H1 (cell line): Measurements from ENCODE around the gene HOXA10. TPM values are rescaled to one million over a fixed set of nuclear protein-coding genes. Genes with fewer than 3 reads are reported as not detected.

Experiments
- CTCF ChIA-PET: fragments of 300-600 bp; sonication (Branson Sonifier 250); formaldehyde crosslinking; loops from one replicate; lab custom pipeline; 2021; ENCODE audit not compliant: partially characterized antibody; lab: Charles Lee
- POLR2A ChIA-PET: fragments of 300-600 bp; sonication (Branson Sonifier 250); formaldehyde crosslinking; loops from one replicate; lab custom pipeline; 2021; ENCODE audit warnings: inconsistent platforms; ENCODE audit not compliant: partially characterized antibody; lab: Charles Lee
- DNase-seq, 2 experiments: peaks; one replicate each; pipeline versions ENCODE4 v3.0.0 to v3.0.0-alpha.2; 2010 to 2022; ENCODE audit warnings: low spot score in 2 of 2, low read depth in 1 of 2, mixed read lengths in 1 of 2
- FAIRE-seq: peaks from 2 replicates; lab custom pipeline; 2011; peaks lifted over from hg19 to GRCh38; lab: Jason Lieb, UNC
- H2AFZ ChIP-seq: 2 replicates; pipeline ENCODE4 v1.8.1; 2012; ENCODE audit warnings: low read length, inconsistent platforms
- H2AK5ac ChIP-seq: 2 replicates; pipeline ENCODE4 v1.6.1; 2013; ENCODE audit warnings: low read depth, low read length
- H2BK120ac ChIP-seq: replicated peaks from 2 replicates; pipeline ENCODE3; 2013; ENCODE audit warnings: low read depth, low read length, inconsistent platforms
- H2BK12ac ChIP-seq: 2 replicates; pipeline ENCODE4 v1.6.1; 2013; ENCODE audit warnings: low read depth, low read length
- H2BK15ac ChIP-seq: 2 replicates; pipeline ENCODE4 v1.6.1; 2013; ENCODE audit warnings: low read length
- H2BK20ac ChIP-seq: 2 replicates; pipeline ENCODE4 v1.6.1; 2013; ENCODE audit warnings: low read length
- H2BK5ac ChIP-seq: 2 replicates; pipeline ENCODE4 v1.6.1; 2013; ENCODE audit warnings: low read depth, low read length
- H3K14ac ChIP-seq: 2 replicates; pipeline ENCODE4 v1.6.1; 2013; ENCODE audit warnings: inconsistent platforms; ENCODE audit not compliant: insufficient read length
- H3K18ac ChIP-seq: 2 replicates; pipeline ENCODE4 v1.6.1; 2013; ENCODE audit warnings: low read length; ENCODE audit errors: extremely low read depth
- H3K23ac ChIP-seq: 2 replicates; pipeline ENCODE4 v1.6.1; 2013; ENCODE audit warnings: inconsistent platforms; ENCODE audit not compliant: insufficient read length
- H3K23me2 ChIP-seq: 2 replicates; pipeline ENCODE4 v1.6.1; 2013; ENCODE audit warnings: low read depth, low read length
- H3K27ac ChIP-seq: 2 replicates; pipeline ENCODE4 v1.6.1; 2011; ENCODE audit warnings: low read depth, low read length, inconsistent platforms
- H3K27me3 ChIP-seq, 4 experiments: replicated peaks in 1 of 4; 1 replicate in 1 of 4; 2 replicates in 3 of 4; pipeline versions ENCODE4 v1.6.1 to v1.8.1; 2011 to 2013; ENCODE audit warnings: low read length in 3 of 4, mild to moderate bottlenecking in 3 of 4, inconsistent platforms in 2 of 4, mixed read lengths in 2 of 4, moderate library complexity in 1 of 4; ENCODE audit not compliant: control insufficient read depth in 3 of 4, insufficient read depth in 3 of 4; ENCODE audit errors: extremely low read depth in 1 of 4
- H3K36me3 ChIP-seq, 4 experiments: 2 replicates each; pipeline versions ENCODE4 v1.6.1 to v1.8.1; 2011 to 2013; ENCODE audit warnings: mild to moderate bottlenecking in 4 of 4, low read length in 3 of 4, moderate library complexity in 2 of 4, control low read depth in 1 of 4, inconsistent platforms in 1 of 4; ENCODE audit not compliant: insufficient read depth in 4 of 4, control insufficient read depth in 2 of 4
- H3K4ac ChIP-seq: replicated peaks from 2 replicates; pipeline ENCODE3; 2013; ENCODE audit warnings: low read length, low read depth, mixed read lengths, inconsistent platforms; ENCODE audit not compliant: insufficient read length
- H3K4me1 ChIP-seq, 4 experiments: replicated peaks in 1 of 4; 1 replicate in 1 of 4; 2 replicates in 3 of 4; pipeline versions ENCODE4 v1.6.1 to v1.8.1; 2011 to 2013; ENCODE audit warnings: low read length in 3 of 4, inconsistent platforms in 2 of 4, mixed read lengths in 1 of 4; ENCODE audit not compliant: insufficient read depth in 4 of 4, control insufficient read depth in 3 of 4
- H3K4me2 ChIP-seq, 2 experiments: 2 replicates each; pipeline versions ENCODE4 v1.6.1 to v1.8.1; 2011 to 2013; ENCODE audit warnings: low read depth in 2 of 2, low read length in 2 of 2, control low read depth in 1 of 2, inconsistent platforms in 1 of 2, mild to moderate bottlenecking in 1 of 2; ENCODE audit not compliant: insufficient read depth in 1 of 2
- H3K4me3 ChIP-seq, 4 experiments: fragments of 200-600, 300-600 bp in 1 of 4; sonication (generic), shearing (Covaris generic), sonication (Bioruptor Twin) in 1 of 4; 2 replicates each; pipeline versions ENCODE4 v1.5.1 to v1.8.1; 2011 to 2016; ENCODE audit warnings: low read length in 4 of 4, low read depth in 3 of 4, control low read depth in 2 of 4, inconsistent platforms in 2 of 4, mild to moderate bottlenecking in 2 of 4, mixed read lengths in 1 of 4, moderate library complexity in 1 of 4; ENCODE audit not compliant: insufficient read depth in 2 of 4; ENCODE audit errors: extremely low read depth in 1 of 4
- H3K56ac ChIP-seq: replicated peaks from 2 replicates; pipeline ENCODE3; 2013; ENCODE audit warnings: low read depth, mild to moderate bottlenecking, mixed read lengths, low read length, inconsistent platforms; ENCODE audit not compliant: insufficient read length
- H3K79me1 ChIP-seq: 2 replicates; pipeline ENCODE4 v1.6.1; 2013; ENCODE audit warnings: low read depth, low read length, control low read depth
- H3K79me2 ChIP-seq, 2 experiments: 2 replicates each; pipeline versions ENCODE4 v1.6.1 to v1.8.1; 2012 to 2013; ENCODE audit warnings: low read length in 2 of 2, mild to moderate bottlenecking in 2 of 2, inconsistent platforms in 1 of 2; ENCODE audit not compliant: insufficient read depth in 2 of 2, control insufficient read depth in 1 of 2
- H3K9ac ChIP-seq, 4 experiments: replicated peaks in 1 of 4; 1 replicate in 1 of 4; 2 replicates in 3 of 4; pipeline versions ENCODE4 v1.6.1 to v1.8.1; 2011 to 2013; ENCODE audit warnings: low read depth in 3 of 4, low read length in 3 of 4, control low read depth in 2 of 4, mild to moderate bottlenecking in 2 of 4, moderate library complexity in 2 of 4, inconsistent platforms in 1 of 4; ENCODE audit errors: extremely low read depth in 1 of 4
- H3K9me3 ChIP-seq, 2 experiments: 2 replicates each; pipeline versions ENCODE4 v1.6.1 to v1.8.1; 2012 to 2013; ENCODE audit warnings: mild to moderate bottlenecking in 2 of 2, moderate library complexity in 2 of 2, control low read depth in 1 of 2, inconsistent platforms in 1 of 2, low read depth in 1 of 2, low read length in 1 of 2, mixed read lengths in 1 of 2; ENCODE audit not compliant: insufficient read depth in 2 of 2
- H4K20me1 ChIP-seq, 2 experiments: replicated peaks in 1 of 2; 2 replicates each; pipeline versions ENCODE3 to v1.8.1; 2011 to 2013; ENCODE audit warnings: inconsistent platforms in 2 of 2, low read length in 2 of 2, mild to moderate bottlenecking in 1 of 2; ENCODE audit not compliant: insufficient read depth in 2 of 2, control insufficient read depth in 1 of 2
- H4K5ac ChIP-seq: 2 replicates; pipeline ENCODE4 v1.6.1; 2013; ENCODE audit warnings: low read length, low read depth, mixed read lengths, inconsistent platforms; ENCODE audit not compliant: insufficient read length
- H4K8ac ChIP-seq: 2 replicates; pipeline ENCODE4 v1.8.0; 2013; ENCODE audit warnings: mild to moderate bottlenecking, moderate library complexity, low read length, inconsistent platforms; ENCODE audit not compliant: insufficient read depth; ENCODE audit errors: extremely low read depth
- H4K91ac ChIP-seq: replicated peaks from 2 replicates; pipeline ENCODE3; 2013; ENCODE audit warnings: low read length, mixed read lengths, inconsistent platforms; ENCODE audit not compliant: insufficient read length
- JUN ChIP-seq: IDR thresholded peaks from 2 replicates; pipeline ENCODE4 v1.6.1; 2011; ENCODE audit warnings: low read depth, mild to moderate bottlenecking, improper control_type of control experiment, low read length
- RNF2 ChIP-seq: fragments of 200-900, 300-1000 bp; sonication (generic); IDR thresholded peaks from 2 replicates; pipeline ENCODE4 v1.7.1; 2016; ENCODE audit warnings: borderline replicate concordance, low read depth, mild to moderate bottlenecking, antibody characterized with exemption, low read length; ENCODE audit not compliant: poor library complexity, severe bottlenecking; ENCODE audit errors: missing control alignments
- SUZ12 ChIP-seq: fragments of 200-600 bp; sonication (generic); IDR thresholded peaks from 2 replicates; pipeline ENCODE4 v1.6.1; 2012; ENCODE audit warnings: mild to moderate bottlenecking, inconsistent platforms, low read length, moderate library complexity, mixed read lengths
- WGBS, 2 experiments: shearing (Covaris generic) in 1 of 2; methylation state at CpG; one replicate each; pipeline versions ENCODE4 v1.1.6 to v1.1.7; 2013 to 2015; ENCODE audit warnings: low lambda C conversion rate in 2 of 2, mixed read lengths in 2 of 2, inconsistent platforms in 1 of 2, low coverage in 1 of 2, missing lambda C conversion rate in 1 of 2; ENCODE audit not compliant: insufficient replicate concordance in 2 of 2, insufficient coverage in 1 of 2, insufficient read length in 1 of 2; ENCODE audit errors: extremely low coverage in 1 of 2, missing lambda C conversion rate in 1 of 2; 5-methylcytosine and 5-hydroxymethylcytosine counted together
- polyA plus RNA-seq, 7 experiments: library from polyadenylated mRNA; depleted of rRNA in 3 of 7; stranded (reverse) in 5 of 7; unstranded in 2 of 7; fragments of >200 nt in 5 of 7; fragments of 200-250 nt in 2 of 7; gene quantifications; 1 replicate in 5 of 7; 2 replicates in 1 of 7; 4 replicates in 1 of 7; pipeline versions ENCODE4 v1.2.1 to v1.2.3, GENCODE V29; 2011 to 2013; ENCODE audit warnings: missing spikeins in 2 of 7, mixed read lengths in 2 of 7
- total RNA-seq: library from RNA; stranded (reverse); fragmentation: NEBNext Ultra II Directional; extraction: Animal tissue kit (Norgen Biotek cat#: 25700); gene quantifications from 2 replicates; pipeline ENCODE4 v1.2.1, GENCODE V29; 2021

Gene HOXA10
- total and polyA plus RNA-seq, 2 of the 8 experiments (the other 6 are each of a cell fraction or from before 2014, with no cell fraction given): not detected

DNA sequence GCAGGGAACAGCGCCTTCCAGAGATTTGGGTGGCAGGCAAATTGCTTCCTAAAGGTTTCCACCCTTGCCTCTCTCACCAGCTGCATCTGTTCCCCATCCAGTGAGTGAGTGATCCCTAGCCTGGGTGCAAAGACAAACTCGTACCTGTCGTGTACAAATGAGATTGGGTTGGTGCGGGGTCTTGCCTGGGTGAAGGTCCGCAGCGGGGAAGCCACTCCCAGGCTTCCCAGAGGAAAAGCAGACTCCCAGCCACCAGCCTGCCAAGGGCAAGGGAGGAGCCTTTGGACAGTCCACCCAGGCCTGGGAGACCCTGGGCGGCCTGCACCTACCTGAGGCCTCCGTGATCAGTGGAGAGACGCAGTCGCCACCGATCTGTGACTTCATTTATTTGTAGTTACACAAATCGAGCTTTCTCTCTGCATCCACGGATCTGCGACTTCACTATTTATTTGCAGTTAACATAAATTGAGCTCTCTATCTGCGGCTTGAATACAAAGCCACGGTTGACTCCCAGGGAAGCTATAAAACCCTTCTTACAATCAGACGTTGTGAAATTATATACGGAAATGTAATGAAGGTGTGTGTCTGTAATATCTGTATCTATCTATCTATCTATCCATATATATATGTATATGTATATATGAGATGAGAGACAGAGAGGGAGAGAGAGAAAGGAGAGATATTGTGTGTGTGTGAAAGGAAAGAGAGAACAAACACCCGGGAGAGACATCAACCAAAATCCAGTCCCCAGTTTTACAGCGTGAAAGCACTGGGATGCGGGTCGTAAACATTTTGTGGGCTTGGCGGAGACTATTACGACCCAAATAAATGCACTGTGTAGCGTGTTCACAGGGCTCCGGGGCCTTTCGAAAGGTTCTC is 14.6 kb downstream of the HOXA10 start:
- H2AFZ ChIP-seq: no peak overlapping the region
- peaks cover 0 to 10% of the 10 kb centered on the region in 2 experiments; a peak in 1 of 4 replicates for H3K9me3 ChIP-seq
- no peak overlapping the region for H4K5ac ChIP-seq
- FAIRE-seq (no peak), DNase-seq (peak in 1 of 2 experiments; percentile 41)
- no peaks in the 10 kb centered on the region for H3K23me2 ChIP-seq
- H3K56ac ChIP-seq: no peak overlapping the region
- no peak overlapping the region for H3K27ac ChIP-seq
- H3K79me1 ChIP-seq: no peaks in the 10 kb centered on the region
- no peak overlapping the region for H3K23ac ChIP-seq
- no peak overlapping the region for H2BK120ac ChIP-seq
- H3K4ac ChIP-seq: no peak overlapping the region
- H2AK5ac ChIP-seq: no peak overlapping the region; the same call in 1 of the 2 replicates
- ChIA-PET CTCF (interaction anchor here (0.9 to 1.8 kb wide), 16 partner anchors 8 to 1298 kb away, joined by 3 to 16 read pairs (median 3); partner anchors contain the start of gene HOXA5), POLR2A (no interaction called here)
- H3K4me3 ChIP-seq: no peak overlapping the region
- H3K14ac ChIP-seq: no peak overlapping the region
- no peak overlapping the region for H3K9ac ChIP-seq
- H3K4me1 ChIP-seq: peaks cover 0 to 2% (median 0%) of the 10 kb centered on the region in 4 experiments; a peak in 3 of 7 replicates
- H4K8ac ChIP-seq: no peak overlapping the region
- no peak overlapping the region for H3K18ac ChIP-seq
- no peak overlapping the region for H2BK12ac ChIP-seq
- no peak overlapping the region for H3K4me2 ChIP-seq
- no peak overlapping the region for H2BK20ac ChIP-seq
- no peaks in the 10 kb centered on the region for H3K79me2 ChIP-seq
- H3K27me3 ChIP-seq: peaks cover 98 to 100% (median 99%) of the 10 kb centered on the region in 4 experiments
- WGBS, 2 experiments: 41% methylated on average over 27 of the region's 27 CpGs; no CpG with 5 or more reads in 1 of the 2 experiments
- no peak overlapping the region for H2BK15ac ChIP-seq
- no peak for TF ChIP-seq JUN
- peak; percentile 22 for TF ChIP-seq SUZ12
- TF ChIP-seq RNF2: peak; percentile 37
- H3K36me3 ChIP-seq: peaks cover 0 to 24% (median 0%) of the 10 kb centered on the region in 4 experiments; a peak in 1 of 8 replicates
- H4K91ac ChIP-seq: no peak overlapping the region
- H4K20me1 ChIP-seq: peaks cover 18 to 26% of the 10 kb centered on the region in 2 experiments
- no peak overlapping the region for H2BK5ac ChIP-seq
